ENCODE measurements around the gene LRRFIP1.
"Not testable (repeated sequence)": the region's sequence is repeated elsewhere in the genome, so short reads cannot be mapped to it uniquely, and the experiment has no call there.

- TF ChIP-seq CTCF (IDR thresholded peaks at IDR 0.05); EZH2 (IDR thresholded peaks at IDR 0.05; ENCODE audit: borderline replicate concordance, insufficient read depth, low read depth, low read length, poor library complexity, severe bottlenecking): not testable (repeated sequence)
These were observed 156.3 kb downstream of the LRRFIP1 start for GRCh38 chr2:237783678-237784077.
